A549 treated with DMSO at 1 μM for 4 hours (cell line): ENCODE measurements around the gene PTP4A2. TPM values are rescaled to one million over a fixed set of nuclear protein-coding genes. Genes with fewer than 3 reads are reported as not detected.

Experiments used
- total RNA-seq: library from RNA; stranded (reverse); fragments of 200-300 nt; extraction: Qiagen RNA extraction; gene quantifications from 5 replicates; pipeline ENCODE4 v1.2.3, GENCODE V29; 2022; ENCODE audit warnings: low read depth

Gene PTP4A2
- 218 to 232 TPM (median 223 TPM) in 5 replicates for total RNA-seq

DNA sequence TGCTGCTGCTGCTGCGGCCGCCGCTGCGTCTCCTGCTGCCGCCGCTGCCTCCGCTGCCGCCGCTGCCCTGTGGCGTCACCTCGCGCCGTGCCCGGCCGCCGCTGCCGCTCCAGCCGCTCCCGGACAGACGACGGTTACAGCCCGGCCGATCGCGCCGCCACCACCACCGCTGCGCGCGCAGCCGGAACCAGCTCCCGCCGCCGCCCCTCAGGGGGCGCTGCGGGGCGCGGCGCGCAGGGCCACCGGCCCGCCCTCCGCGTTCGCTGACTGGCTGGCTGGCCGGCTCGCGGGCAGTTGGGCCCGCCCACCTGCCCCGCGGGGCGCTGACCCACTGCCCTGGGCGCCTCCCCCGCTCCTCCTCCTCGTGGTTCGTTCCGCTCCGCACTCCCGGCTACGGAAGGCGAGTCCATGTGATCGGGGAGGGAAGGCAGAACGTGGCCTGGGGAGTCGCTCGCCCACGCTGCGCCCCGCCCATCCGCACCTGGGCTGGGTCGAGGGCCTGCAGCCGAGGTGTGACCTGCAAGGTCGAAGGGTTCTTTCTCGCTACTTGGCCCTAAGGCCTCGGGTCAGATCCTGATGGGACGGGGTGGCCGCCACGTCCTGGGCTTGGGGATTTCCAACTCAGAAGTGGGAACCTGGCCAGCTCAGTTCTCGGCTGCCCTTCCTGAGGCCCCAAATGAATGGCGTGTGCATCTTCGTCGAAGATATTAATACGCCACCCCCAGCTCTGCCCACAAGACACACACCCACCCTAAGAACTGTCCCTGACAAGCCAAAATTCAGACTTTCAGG lies at the start of gene PTP4A2:
TSS of gene PTP4A2 (minus strand) at position 185 of the 792 bp plus-strand sequence. CDS start 19,303 bp downstream, outside the sequence.

Other genes with a start within 250 kb of the PTP4A2 start
- gene COL16A1, start 234.4 kb downstream of the PTP4A2 start, total RNA-seq: 4.2 to 7.5 TPM (median 5.3 TPM) in 5 replicates
- gene ADGRB2, start 174.0 kb downstream of the PTP4A2 start, total RNA-seq: 5.7 to 7.7 TPM (median 7.4 TPM) in 5 replicates
- 4.6 to 8.0 TPM (median 5.0 TPM) in 5 replicates for gene SPOCD1, start 122.3 kb downstream of the PTP4A2 start, total RNA-seq
- gene KHDRBS1, start 75.5 kb upstream of the PTP4A2 start, total RNA-seq: 120 to 141 TPM (median 139 TPM) in 5 replicates
- 9.8 to 14.2 TPM (median 13.0 TPM) in 5 replicates for gene TMEM39B, start 134.6 kb upstream of the PTP4A2 start, total RNA-seq
- gene KPNA6, start 169.7 kb upstream of the PTP4A2 start, total RNA-seq: 17.7 to 20.0 TPM (median 18.3 TPM) in 5 replicates
- gene TXLNA, start 241.3 kb upstream of the PTP4A2 start, total RNA-seq: 30.6 to 32.8 TPM (median 31.2 TPM) in 5 replicates